HG02943 (cell line): ENCODE results near the gene MIEN1.
"Not testable (repeated sequence)": the region's sequence is repeated elsewhere in the genome, so short reads cannot be mapped to it uniquely, and the experiment has no call there.

ENCODE experiments used
- ATAC-seq: cut with Tn5 transposase; IDR thresholded peaks from one replicate; pipeline ENCODE4 v1.9.1; 2021; ENCODE audit warnings: mild to moderate bottlenecking, low read depth, moderate library complexity; ENCODE audit not compliant: unreplicated experiment

The MIEN1 gene

DNA sequence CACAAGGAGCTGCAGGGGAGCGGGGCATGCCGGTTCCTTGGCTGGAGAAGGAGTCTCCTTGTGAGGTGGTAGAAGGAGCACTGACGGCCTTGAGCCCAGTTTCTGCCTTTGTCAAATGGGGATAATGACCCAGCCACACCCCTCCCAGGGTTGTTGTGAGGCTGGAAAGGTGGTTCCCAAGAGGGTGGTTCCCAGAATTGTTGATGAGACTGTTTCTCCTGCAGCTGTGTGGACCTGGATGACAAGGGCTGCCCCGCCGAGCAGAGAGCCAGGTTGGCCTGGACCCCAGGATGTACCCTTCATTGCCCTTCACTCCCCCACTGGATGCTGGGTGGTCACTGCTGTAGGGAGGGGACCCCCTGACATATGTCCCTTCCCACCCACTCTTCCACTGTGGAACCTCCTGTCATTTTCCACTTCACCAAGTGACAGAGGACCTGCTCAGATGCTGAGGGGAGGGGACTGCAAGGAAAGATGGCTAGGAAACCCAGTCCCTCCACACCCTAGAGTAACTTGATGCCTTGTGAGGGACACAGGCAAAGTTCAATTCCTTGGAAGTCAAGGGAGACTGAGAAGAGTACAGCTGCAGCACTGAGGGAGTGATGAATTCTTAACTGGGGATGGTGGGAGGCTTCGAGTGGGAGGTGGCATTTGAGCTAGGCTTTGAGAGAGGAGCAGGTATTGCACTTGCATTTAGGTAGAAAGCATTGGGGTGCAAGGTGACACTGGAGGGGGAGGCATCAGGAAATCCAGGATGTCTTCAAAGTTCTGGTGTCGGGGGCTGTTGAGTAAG, 10.6 kb downstream of the MIEN1 start:
- no peak for ATAC-seq

DNA sequence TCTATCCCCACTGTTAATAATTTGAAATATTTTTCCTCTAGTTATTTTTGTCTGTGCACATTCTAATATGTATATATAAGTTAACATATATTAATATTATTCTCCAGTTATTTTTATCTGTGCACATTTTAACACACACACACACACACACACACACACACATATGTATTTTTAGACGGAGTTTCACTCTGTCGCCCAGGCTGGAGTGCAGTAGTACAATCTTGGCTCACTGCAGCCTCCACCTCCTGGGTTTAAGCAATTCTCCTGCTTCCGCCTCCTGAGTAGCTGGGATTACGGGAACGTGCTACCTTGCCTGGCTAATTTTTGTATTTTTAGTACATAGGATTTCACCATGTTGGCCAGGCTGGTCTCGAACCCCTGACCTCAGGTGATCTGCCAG, 12.7 kb downstream of the MIEN1 start:
- no peak for ATAC-seq

DNA sequence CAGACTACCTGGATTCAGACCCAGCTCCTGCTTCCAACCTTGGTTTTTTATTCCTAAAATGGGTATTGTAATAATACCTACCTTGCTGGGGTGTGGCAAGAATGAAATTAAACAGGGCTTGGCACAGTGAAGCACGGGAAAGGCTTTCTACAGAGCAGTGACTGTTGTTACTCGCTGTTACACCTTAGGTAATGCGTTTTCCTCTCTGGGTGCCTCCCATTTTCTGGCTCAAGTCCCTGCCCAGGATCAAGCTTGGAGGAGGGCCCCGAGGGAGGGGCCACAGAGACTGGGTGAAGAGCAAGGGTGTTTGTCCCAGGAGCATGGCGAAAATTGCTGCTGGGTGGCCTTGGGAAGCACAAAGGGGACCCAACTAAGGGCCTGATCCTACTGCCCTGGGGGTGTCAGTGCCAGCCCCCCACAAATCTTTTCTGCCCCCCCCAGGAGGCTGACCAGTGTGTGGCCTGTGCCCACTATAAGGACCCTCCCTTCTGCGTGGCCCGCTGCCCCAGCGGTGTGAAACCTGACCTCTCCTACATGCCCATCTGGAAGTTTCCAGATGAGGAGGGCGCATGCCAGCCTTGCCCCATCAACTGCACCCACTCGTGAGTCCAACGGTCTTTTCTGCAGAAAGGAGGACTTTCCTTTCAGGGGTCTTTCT, 13.3 kb downstream of the MIEN1 start:
- ATAC-seq: no peak

DNA sequence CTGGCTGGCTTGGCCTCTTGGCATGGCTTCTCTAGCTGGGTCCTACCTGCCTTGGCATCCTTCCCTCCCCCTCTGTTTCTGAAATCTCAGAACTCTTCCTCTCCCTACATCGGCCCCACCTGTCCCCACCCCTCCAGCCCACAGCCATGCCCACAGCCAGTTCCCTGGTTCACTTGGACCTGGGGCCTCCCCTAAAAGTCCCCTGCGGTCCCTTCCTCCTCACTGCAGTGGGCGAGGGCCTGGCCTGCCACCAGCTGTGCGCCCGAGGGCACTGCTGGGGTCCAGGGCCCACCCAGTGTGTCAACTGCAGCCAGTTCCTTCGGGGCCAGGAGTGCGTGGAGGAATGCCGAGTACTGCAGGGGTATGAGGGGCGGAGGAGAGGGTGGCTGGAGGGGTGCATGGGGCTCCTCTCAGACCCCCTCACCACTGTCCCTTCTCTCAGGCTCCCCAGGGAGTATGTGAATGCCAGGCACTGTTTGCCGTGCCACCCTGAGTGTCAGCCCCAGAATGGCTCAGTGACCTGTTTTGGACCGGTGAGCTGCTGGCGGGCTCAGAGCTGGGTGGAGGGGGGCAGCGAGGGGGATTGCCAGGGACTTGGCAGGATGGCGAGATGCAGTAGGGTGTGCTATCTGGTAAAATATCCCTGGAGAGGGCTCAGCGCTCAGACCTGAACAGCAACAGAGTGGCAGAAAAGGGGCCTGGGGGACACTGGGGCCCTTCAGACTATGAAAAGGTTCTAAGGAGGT, 14.1 kb downstream of the MIEN1 start:
- ATAC-seq: no peak

DNA sequence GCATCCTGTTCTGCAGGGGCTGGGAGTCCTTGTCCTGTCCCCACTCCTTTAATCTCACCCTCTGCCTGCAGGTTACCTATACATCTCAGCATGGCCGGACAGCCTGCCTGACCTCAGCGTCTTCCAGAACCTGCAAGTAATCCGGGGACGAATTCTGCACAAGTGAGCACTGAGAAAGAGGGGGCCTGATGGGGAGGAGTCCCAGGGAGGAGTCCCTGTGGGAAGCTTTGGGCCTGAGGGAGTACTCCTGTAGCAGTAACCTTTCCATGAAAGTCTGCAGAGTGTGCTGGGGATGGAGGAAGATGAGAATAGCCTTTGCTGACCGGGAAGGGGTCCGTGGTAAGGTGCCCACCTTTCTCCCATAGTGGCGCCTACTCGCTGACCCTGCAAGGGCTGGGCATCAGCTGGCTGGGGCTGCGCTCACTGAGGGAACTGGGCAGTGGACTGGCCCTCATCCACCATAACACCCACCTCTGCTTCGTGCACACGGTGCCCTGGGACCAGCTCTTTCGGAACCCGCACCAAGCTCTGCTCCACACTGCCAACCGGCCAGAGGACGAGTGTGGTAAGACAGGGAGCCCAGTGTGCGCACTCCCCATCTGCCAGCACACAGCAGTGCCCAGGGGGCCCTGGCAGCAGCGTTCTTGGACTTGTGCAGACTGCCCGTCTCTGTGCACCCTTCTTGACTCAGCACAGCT, 14.8 kb downstream of the MIEN1 start:
- ATAC-seq: no peak

DNA sequence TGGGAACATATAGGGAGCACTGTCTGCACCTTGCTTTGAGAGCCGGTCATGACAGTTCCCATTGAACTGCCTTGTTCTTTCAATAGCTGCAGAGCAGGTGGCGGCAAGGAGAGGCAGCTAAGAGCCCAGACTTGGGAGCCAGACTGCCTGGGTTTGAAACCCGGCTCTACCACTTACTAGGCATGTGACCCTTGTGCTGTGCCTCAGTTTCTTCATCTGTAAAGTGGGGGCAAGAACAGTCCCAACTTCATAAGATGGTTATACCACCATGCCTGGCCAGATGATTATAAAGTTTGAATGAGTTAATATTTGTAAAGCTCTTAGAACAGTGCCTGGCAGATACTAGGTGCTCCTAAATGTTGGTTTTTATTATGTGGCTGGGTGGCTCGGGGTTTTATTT, 16.1 kb downstream of the MIEN1 start:
- ATAC-seq: no peak

DNA sequence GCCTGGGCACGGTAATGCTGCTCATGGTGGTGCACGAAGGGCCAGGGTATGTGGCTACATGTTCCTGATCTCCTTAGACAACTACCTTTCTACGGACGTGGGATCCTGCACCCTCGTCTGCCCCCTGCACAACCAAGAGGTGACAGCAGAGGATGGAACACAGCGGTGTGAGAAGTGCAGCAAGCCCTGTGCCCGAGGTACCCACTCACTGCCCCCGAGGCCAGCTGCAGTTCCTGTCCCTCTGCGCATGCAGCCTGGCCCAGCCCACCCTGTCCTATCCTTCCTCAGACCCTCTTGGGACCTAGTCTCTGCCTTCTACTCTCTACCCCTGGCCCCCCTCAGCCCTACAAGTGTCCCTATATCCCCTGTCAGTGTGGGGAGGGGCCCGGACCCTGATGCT, 18.5 kb downstream of the MIEN1 start:
- ATAC-seq: no peak

DNA sequence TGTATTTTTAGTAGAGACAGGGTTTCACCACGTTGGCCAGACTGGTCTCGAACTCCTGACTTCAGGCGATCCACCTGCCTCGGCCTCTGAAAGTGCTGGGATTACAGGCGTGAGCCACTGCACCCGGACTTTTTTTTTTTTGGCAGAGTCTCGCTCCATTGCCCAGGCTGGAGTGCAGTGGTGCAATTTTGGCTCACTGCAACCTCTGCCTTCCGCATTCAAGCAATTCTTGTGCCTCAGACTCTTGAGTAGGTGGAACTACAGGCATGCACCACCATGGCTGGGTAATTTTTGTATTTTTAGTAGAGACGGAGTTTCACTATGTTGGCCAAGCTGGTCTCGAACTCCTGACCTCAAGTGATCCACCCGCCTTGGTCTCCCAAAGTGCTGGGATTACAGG, 19.3 kb downstream of the MIEN1 start:
- ATAC-seq: not testable (repeated sequence)

DNA sequence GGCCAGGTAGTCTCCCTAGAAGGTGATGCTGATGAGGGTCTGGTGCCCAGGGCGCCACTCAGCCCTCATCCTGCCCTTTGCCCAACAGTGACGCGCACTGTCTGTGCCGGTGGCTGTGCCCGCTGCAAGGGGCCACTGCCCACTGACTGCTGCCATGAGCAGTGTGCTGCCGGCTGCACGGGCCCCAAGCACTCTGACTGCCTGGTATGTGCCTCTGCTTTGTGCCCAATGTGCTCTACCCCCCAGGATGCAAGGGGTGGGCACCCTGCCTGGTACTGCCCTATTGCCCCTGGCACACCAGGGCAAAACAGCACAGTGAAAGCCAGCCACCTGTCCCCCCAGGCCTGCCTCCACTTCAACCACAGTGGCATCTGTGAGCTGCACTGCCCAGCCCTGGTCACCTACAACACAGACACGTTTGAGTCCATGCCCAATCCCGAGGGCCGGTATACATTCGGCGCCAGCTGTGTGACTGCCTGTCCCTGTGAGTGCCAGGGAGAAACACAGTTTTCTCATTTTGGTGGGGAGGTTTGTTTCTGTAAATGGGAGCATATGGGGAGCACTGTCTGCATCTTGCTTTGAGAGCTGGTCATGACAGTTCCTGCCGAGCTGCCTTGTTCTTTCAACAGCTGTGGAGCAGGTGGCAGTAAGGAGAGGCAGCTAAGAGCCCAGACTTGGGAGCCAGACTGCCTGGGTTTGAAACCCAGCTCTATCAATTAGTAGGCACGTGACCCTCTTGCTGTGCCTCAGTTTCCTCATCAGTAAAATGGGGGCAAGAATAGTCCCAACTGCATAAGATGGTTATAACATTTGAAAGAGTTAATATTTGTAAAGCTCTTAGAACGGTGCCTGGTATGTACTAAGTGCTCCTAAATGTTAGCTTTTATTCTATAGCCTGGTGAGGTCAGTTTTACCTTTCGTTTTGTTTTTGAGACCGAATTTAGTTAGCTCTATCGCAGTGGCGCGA, 20.1 kb downstream of the MIEN1 start:
- ATAC-seq: no peak

DNA sequence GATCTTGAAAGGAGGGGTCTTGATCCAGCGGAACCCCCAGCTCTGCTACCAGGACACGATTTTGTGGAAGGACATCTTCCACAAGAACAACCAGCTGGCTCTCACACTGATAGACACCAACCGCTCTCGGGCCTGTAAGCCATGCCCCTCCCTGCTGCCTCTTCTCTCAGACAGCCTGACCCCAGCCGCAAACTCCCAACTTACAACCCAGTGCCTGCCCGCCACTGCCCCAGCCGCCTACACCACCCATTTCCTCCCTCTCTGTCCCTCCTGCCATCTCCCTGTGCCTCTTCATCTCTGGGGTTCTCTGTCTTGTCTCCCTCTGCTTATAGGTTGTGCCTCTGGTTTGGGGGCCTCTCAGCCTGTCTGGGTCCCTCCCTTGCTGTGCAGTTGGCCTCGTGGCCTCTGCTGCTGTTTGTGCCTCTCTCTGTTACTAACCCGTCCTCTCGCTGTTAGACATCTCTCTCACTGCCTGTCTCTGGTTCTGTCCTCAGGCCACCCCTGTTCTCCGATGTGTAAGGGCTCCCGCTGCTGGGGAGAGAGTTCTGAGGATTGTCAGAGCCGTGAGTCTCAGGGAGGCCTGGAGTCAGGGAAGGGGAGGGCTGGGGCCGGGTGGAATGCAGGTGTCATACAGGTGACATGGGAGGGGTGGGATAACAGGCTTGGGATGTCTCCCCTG, 20.9 kb downstream of the MIEN1 start:
- ATAC-seq: no peak

DNA sequence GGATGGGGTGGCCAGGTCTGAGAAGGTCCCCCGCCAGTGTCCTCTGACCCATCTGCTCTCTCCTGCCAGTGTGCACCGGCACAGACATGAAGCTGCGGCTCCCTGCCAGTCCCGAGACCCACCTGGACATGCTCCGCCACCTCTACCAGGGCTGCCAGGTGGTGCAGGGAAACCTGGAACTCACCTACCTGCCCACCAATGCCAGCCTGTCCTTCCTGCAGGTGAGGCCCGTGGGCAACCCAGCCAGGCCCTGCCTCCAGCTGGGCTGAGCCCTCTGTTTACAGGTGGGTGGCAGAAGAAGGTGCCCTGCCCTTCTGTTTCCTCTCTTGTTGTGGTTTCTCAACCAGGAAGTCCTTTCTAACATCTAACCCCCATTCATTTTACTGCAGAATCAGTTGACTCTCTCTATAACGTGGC, 23.4 kb downstream of the MIEN1 start:
- no peak for ATAC-seq

DNA sequence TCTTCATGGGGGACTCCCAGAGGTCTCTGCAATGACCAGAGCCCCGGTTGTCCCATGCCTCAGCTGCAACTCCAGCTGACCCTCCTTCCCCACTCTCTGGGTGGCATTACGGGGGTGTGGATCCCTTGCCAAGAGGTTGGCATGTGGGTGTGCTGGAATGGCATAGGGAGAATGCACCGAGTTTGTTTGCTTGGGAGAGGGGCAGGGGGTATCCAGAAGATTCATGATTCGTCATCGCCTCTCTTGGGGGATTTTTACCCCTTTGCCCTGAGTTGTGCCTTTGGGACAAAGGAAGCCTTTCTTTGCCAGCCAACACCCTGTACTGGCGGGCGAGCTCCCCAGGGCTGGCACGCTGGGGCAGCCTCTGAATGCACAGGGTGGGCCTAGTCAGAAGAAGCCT, 23.9 kb downstream of the MIEN1 start:
- no peak for ATAC-seq

DNA sequence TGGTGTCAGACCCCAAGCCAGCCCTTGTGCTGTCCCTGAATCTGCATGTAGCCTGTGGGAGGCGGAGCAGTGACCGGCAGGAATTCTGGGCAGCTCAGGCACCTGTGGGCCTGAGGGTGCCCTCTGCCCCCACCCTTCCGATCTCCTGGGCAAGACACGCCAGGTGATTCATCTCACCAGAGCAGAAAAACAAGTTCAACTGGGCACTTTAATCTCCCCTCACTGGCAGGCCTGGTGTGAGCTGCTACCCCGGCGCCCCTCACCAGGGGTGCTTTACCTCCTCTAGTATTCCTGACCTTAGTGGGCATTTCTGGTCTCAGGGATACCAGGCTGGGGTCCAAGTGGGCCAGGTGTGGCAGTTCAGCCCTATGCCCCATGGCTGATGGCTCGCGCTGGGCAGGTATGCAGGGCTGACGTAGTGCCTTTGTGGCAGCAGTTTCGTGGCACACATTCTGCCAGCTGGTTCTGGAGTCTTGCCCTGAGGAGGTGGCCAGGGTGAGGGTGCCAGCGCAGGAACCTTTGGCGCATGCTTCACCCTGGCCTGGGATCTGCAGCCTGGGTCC, 24.5 kb downstream of the MIEN1 start:
- ATAC-seq: no peak

DNA sequence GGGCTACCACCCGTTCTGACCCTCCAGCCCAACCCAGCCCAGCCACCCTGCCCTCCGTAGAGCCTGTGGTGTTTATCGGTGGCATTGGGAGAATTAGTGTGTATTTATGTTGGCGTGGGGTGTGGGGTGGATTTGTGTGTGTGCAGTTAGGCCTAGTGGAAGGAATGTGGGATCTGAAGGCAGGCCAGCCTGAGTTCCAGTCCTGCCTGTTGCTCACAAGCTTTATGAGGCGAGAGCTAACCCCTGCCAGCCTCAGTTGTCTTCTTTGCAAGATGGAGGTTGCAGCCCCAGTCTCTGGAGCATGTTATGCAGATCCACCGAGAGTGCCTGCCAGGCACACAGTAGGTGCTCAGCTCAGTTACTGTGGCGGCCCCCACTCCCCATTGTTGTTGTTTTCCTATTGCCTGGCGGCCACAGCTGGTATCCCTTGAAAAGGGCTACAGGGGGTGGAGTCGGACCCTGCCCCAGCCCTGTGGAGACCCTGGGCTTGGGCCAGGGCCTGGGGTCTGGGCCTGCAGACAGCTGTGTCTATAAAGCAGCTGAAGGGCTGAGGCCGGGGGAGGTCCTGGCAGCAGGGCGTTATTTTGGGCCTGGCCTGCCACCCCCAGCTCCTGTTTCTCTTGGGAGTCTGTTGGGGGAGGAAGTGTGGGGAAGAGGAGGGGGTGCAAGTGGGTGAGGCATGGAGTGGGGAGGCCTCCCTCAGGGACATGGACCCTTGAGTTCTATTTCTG, 25.3 kb downstream of the MIEN1 start:
- no peak for ATAC-seq

DNA sequence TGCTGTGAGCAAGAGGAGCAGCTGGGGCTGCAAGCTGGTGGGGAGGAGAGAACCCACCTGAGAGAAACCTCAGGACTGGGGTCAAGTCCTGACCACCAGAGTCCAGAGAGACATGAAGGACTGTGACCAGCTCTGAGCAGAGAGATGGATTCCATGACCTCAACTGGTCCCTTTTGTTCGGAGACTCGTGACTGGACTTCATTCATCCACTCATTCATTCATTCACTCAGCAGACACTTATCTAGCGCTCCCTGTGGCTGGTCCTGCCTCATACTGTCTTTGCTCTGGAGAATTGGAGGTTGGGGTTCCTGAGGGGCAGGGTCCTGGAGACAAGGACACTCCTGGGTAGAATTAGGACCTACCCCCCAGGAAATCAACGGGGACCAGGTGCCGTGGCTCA, 26.4 kb downstream of the MIEN1 start:
- ATAC-seq: no peak

DNA sequence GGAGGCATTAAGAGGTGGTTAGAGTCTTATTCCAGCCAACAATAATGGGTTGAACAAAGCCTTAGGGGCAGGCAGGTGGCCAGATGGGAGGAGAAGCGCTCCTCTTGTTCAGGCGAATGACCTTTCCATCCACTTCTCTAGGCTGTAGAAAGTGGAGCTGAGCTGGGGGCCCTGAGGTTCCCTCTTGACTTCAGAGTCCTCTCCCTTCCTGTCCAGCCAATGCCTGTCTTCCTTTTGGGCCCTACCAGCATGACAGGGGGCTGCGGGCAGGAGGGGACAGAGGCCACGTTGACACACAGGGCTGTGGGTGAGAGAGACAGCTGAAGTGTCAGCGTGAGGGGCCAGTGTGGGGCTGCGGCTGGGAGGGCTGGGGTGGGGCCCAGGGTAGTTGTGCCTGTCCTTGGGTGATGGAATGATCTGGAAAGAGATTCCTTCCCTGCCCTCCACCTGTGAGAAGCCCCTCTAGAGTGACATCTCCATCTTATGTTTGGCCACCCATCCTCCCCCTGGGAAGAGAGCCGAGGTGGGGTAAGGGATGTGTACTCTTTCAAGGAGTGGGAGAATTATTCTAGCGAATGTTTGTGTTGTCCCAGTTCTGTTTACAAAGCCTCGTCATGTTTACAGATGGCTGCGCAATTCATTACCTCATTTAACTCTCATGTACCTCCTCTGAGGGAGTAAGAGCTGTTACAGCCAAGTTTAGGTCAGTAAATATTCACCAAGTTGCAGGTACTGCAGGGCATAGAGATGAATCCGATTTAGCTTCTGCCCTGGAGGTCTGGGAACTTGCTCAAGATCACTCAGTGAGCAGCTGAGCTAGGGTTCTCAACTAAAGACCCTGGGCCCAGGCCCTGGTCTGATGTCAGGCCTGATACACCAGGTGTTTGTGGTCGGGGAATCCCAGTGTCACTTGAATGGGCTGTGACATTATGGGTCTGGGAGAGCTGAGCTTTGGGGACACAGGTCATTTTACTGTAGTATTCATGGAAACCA, 27.1 kb downstream of the MIEN1 start:
- ATAC-seq: no peak

DNA sequence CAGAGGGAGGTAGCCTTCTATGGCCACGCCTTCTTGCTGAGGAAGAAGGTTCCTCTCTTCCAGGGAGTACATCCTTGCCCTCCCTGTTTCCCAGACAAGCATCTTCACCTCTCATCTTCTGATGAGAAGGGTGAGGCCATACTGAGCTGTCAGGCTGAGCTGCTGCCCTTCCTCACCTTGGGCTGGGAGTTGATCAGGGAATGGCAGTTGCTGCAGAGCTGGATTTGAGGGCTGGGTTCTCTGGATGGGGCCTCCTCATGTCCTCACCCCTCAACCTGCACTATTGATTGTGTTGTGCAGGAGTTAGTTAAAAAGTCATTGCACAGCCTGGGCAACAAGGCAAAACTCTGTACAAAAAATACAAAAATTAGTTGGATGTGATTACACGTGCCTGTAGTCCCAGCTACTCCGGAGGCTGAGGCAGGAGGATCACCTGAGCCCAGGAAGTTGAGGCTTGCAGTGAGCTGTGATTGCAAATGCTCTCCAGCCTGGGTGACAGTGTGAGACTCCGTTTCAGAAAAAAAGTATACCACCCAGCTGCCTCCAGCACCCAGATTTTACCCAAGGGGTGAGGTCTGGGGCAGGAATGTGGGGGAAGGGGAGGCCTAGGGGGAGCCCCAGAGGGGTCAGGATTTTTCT, 28.4 kb downstream of the MIEN1 start:
- ATAC-seq: no peak
